OCI-M2 (cell line): ENCODE measurements around the gene CHN2.

Experiments used
- DNase-seq: peaks from one replicate; lab custom pipeline; 2025; ENCODE audit not compliant: unreplicated experiment; lab: John Stamatoyannopoulos, UW

The CHN2 gene

DNA sequence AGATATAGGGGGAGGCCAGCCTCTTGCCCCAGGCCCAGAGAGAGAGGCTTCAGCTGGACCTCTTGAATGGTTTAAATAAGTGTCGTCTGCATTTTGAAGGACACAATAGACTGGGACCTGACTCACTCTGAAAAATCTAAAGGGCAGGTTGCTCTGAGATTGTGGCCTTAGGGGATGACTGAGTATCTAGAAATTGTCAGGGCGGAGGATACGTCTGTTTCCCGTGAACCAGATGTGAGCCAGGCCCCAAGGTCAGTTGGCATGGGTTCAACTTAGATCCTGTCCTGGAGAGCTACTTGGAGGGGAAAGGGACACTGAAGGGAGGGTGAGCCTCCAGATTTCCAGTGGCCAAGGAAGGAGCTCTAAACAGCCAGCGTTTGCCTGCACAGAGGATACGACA is 110.2 kb downstream of the CHN2 start:
- no peak for DNase-seq

DNA sequence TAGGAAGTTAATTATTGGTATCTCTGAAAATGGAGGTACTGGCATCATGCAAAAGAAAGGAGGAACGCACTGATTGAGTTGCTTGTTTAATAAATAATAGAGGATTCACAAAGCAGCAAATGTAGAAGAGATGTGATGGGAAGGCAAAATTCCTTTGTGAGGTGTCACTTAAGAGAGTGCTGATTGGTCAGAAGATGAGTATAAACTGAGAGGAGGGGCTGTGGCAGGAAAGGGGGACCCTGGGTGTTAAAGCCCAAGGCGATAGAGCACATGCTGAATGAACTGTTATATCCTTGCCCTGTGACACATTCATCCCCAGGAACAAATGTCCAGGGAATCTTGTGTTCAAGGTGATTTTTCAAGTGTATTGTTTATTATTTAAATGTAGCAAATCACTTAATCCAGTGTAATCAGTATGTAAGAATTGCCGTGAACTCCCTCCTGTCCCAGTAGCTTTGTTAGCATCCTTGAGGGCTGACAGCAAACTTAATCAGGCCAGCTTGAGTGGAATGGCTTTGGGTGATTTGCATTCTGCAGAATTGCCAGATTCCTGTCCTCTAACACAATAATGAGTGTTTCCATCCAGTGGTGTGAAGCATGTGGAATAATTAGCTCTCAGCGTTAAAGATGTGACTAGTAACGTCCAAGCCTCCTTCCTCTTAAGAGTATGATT is 111.9 kb downstream of the CHN2 start:
- no peak for DNase-seq

DNA sequence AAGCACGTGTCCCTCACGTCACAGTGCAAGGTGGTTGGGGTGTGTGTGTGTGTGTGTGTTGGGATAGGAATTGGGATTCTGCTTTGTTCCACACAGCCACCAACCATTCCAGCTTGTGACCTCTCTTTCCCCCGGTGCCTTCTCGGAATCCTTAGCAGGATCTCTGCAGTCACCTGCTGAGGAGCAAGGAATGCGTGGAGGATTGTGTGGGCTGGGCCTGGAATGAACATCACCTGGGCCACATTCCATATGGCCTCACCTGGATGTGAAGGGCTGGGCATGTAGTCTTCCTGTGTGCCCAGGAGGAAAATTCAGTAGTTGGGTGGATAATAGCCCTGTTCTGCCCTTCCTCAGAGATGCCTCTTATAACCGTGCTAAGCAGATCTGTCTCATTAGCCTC is 113.8 kb downstream of the CHN2 start:
- no peak for DNase-seq

DNA sequence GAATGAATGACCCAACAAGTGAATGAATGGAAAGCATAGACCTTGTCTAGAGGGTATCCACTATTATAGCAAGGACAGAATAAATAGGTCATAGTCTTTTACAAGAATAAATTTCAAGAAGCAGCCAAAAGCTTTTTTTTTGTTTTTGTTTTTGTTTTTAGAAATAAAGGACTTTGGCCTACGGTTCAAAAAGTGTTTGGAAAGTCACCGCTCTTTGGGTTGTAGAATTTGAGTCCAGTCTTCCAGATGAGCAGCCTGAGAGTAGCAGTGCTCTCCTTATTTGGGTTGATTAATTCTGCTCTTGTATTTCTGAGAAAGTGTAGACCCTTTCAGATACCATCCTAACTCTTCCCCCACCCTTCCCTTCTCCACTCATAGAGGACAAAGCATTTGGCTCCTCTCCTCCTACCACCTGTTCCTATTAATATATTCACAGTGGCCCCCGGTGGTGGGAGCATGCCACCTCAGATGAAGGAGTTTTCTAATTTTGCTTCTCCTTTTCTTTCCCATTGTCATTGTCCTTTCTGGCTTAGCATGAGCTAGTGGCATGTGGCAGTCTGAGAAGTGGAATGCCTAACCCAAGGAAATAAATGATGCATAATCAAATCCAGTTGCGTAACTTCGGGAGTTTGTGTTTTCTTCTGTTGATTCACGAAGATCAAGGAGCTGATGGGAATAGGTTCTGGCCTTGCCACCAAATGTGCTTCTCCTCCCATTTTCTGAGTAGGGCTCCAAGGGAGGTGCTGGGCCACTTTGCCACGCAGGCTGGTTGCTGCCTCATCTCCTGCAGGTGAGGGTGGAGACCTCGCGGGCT is 114.7 kb downstream of the CHN2 start:
- DNase-seq, result no peak

DNA sequence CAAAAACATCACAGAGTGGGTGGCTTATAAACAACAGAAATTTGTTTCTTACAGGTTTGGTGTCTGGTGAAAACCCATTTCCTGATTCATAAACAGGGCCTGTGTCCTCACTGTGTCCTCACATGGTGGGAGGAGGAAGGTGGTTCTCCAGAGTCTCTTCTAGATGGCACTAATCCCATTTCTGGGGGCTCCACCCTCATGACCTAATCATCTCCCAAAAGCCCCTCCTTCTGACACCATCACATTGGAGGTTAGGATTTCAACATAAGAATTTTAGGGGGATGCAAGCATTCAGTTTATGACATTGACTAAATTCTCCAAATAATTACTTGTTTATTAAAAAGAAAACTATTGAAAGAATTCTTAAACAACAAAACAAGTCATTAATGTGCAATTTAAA is 116.0 kb downstream of the CHN2 start:
- no peak for DNase-seq

DNA sequence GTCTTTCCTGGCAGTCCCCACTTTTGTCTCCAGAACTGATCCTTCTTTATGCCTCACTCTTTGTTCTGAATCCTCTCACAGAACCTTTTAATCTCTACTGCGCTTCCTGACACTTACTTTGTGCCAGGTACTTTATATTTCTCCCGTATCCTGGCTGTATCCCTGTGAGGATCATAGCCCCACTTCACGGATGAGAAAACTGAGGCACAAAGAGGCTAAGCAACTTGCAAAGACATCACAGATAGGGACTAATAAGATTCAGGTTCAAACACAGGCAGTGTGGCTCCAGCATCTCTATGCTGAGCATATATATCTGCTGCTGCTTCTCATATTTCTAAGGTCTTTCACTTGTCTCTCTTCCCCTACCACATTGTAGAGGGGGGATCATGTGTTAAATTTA is 116.7 kb downstream of the CHN2 start:
- no peak for DNase-seq

DNA sequence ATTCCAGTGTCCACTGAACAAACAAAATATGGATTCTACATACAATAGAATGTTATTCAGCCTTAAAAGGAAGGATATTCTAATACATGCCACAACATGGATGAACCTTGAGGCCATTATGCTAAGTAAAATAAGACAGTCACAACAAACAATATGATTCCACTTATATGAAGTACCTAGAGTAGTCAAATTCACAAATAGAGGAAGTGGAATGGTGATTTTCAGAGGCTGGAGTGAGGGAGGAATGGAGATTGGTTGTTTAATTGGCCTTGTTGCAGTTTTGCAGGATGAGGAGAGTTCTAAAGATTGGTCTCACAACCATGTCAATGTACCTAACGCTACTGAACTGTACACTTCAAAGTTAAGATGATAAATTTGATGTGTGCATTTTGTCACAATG is 119.6 kb downstream of the CHN2 start:
- DNase-seq, result no peak

DNA sequence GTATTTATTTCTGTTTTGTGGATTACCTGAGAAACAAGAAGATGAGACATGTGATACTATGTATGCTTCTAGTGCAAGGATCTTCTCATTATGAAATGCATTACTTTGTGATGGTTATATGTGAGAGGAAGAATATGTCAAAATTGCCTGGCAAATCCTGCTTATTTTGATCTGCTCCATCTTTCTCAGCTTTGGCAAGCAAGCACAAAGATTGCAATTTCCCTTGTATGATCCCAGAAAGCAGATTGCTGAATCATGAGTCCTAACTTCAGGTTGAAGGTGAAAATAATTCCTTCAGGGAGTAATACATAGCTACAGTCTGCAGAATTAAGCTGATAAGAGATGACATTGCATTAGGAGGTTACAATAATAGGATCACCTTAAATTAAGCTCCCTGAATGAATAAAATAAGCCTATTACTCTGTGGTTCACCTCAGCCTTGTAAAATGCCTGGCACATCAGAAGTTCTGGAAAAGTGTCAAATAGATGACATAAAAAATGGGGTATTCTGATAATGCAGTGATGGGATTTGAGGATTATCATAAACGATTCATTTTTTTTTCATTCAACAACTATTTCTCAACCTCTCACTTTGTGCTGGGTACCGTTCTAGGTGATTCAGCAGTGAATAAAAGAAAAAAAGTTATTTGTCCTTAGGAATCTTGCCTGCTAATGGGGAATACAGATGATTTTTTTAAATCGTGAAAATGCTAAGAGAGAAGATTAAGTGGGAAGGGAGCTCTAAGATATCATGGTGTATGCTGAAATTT is 120.7 kb downstream of the CHN2 start:
- DNase-seq, result no peak

DNA sequence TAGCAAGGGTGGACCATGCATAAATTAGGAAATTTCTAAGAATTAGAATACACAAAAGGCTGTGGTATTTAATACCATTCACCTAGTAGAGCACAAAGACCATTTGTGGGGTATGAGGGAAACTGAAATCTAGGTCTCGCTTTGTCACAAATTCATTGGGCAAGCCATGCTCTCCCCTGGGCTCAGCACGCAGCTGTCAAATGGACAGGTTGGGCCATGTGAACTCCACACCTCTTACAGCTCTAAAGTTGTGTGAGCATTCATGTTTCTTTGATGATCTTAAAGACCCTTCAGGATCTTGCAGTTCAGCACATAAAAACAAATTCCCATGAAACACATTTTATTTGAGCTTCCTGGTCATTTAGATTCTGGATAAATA is 121.3 kb downstream of the CHN2 start:
- no peak for DNase-seq

DNA sequence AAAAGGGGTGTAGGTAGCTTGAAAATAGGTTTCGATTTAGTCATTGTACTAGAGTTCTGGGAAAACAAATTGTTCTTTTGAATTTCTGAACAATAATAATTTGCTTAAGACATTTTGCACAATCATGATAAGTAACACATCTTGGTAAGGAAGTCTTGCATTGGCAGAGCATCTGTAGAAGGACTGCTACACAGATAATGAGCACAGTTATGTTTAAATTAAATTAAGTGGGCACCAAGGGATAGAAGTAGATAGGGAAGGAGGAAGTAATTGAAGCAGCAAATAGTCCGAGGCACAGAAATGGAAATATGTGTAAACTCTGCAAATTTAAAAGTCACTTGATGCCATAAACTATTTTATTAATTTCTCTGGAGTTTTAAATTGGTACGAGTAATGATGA is 122.4 kb downstream of the CHN2 start:
- no peak for DNase-seq

DNA sequence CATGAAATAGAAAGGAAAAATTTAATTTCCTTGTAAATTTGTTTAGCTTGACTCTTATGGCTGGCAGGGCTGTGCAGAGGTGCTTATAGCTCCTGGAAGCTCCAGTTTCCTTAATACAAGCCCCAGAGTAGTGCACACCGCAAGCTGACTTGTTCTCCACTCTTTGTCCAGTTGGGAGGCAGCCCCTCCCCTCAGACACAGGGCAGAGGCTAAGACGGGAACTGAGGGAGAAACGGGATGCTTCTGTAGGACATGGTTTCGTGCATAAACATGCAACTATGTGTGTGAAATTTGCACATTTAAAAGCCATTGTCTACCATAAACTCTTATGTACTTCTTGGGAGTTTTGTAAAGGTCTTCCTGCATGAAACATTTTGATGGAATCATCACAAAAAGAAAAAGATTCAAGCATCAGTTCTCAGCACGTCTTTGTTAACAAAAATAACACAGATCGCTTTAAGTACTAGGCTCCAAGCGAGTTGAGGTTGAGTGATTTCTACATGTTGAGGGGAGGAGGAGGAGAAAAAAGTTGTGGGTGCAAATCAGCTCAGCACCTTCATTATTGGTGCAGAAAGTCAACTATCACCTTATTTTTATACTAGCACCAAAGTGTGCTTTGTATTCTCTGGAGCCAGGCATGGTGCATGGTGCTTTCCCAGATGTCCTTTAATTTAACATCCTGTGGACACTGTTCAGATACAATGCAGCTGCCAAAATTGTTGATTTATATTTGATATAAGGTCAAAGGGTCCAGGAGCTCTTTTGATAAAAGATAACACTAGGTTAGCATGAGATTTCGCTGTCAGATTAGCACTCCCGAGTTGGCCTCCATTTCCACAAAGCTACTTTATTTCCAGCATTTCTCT is 124.5 kb downstream of the CHN2 start:
- DNase-seq, result no peak

DNA sequence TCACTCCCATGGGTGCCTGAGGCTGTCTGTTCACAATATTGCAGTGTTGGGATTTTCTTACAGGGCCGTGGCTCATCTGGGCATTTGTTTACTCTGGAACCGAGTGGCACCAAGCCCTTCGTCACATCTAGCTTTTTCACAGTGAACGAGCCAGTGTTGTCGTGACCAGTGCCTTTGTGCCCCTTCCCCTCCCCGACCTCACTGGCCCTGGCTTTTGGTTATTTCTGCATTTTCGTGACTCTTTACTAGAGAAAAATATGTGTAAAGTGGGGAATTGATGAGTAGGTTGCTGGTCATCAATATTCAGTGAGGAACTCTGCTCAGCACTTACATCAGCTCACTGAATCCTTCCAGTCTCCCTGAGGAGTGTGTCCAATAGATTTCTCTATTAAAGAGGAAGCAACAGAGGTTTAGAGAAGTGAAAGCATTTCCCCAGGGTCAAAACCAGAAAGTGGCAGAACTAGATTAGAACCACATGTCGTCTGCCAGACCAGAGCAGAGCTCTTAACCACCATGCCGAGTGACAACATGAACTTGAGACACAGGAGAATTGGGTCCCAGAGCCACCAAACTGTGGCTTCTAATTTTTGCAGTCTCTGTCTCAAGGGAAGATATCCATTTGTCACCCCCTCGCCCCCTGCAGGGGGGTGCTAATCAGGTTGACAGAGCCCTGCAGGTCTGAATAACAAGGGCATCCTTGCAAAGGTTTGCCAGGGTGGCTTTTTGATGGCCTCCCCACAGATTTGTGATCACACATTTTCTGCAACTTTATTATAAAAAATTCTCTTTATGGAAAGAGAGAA is 125.3 kb downstream of the CHN2 start:
- DNase-seq, result peak; percentile 25

DNA sequence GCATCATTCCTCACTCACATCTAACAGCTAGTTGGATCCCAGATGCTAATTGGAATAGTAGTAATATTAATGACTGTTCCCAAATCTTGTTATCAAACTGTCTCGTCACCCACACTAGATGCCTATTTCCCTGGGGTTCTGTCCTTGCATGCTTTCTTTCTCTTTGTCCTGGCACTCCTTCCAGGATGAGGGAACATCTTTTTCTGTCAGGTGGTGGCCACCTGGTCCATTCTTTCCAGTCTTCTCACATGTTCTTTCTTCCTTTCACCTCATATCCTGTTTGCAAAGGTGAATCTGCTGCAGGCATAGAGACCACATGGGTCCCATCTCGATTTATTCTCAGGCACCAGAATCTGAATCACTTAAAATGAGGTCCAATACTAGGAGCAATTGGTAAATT is 126.0 kb downstream of the CHN2 start:
- no peak for DNase-seq

DNA sequence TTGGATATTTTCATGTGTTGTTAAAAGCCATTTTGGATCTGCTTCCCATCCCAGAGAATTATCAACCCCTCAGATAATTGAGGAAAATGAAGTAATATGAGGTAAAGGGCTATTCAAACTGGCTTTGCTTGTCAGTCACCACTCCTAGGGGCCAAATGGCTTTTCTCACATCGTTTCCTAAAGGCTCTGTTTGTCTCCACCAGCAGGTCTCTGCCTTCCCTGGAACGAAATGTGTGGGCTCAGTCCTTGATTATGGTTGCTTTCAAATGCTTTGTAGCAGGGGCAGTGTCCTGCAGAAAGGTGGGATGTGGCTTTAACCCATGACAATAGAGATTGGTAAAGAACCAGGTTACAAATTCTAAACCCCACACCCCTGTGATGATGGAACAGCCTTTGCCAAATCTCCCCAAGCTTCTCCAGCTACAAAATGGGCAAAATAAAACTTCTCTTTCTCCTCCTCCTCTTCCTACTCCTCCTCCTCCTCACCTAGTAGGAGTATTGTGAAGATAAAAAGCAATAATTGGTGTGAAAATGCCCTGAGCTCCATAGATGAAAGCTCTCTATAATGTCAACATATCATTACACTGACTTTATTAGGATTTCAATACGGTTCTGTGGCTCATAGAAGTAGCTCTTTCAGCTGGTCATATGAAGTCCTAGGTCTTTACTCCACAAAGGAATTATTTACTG is 127.6 kb downstream of the CHN2 start:
- no peak for DNase-seq

DNA sequence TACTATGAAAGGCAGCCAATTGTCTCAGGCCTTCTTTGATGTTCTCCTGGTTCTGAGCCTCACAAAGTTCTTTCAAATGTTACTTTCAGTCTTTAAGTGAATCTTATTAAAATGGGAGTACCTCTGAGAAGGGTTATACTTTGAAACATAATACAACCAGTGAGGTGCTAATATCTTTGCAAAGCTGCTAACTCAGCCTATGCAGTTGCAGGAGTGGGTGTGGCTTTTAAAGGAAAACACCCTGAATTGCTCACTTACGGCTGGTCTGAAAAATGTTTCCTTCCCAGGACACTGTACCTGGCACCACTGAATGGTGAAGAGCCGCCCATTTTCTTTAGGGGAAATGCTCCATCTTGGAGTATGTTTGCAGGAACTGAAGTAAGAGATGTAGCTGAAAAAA is 130.9 kb downstream of the CHN2 start:
- DNase-seq, result no peak

DNA sequence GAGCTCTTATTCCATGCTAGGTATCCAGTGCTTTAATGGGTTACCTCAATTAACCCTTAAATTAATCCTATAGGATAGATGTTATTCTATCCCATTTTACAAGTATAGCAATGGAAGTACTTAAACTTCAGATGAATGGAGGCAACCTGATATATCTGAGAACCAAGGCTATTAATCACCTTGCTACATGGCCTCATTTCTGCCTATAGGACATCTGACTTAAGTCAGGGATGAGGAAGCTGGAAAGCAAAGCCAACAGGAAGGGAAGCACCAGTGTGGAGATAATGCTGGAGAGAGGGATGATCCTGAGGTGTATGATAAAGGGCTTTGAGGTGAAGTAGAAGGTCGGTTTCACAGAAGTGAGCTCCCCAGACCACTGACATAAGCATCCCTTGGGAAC is 132.3 kb downstream of the CHN2 start:
- DNase-seq, result no peak

DNA sequence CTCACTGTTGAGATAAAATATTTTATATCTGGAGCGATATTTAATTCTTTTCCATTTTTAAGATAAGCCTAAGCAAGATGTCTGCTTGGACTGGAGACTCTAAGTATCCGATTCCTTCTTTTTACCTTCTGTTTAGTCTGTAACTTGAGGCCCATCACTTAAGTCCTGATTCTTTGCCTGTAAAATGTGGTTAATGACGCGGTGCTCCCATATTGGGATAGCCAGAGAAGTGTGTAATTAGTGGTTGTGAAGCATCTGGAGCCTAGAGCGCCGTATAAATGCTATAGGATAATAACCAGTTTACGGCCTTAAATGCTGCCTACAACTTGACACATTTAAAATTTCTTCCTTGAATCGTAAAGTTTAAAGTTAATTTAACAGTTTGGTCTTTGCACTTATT is 132.9 kb downstream of the CHN2 start:
- no peak for DNase-seq

DNA sequence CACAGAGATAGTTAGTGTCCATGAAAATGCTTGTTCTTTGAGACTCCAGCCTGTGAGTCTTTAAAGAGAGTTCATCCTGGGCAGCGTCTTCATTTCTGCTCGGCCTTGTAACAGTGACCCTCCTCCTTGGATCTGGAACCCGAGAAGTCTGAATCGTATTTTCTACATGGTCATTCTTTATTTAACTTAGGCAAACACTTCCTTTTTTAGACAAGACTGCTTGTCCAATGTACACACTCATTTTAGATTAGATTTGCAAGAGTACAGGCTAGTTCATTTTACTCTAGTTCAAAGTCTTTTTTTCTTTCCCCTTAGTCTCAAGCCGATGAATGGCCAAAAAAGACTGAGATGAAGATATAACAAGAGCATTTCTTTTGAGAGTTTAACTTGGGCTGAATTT is 133.5 kb downstream of the CHN2 start:
- DNase-seq, result no peak

DNA sequence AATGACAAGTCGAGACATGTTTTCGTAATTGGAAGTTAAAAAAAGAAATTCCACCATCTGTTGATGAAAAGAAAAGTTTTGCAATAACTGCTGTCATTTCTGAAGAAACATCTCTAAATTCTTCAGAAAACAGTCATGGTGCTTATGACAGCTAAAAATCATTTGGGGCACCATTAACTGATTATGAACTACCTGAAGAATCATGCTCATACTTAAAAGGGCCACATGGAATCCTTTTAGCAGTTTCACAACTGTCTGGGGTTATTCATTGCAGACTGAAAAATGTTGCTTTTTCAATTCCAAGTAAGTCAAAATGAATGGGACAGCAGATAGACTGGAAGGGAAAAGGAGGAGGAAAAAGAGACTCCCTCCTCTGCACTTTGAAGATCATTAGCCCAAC is 134.2 kb downstream of the CHN2 start:
- DNase-seq, result no peak

DNA sequence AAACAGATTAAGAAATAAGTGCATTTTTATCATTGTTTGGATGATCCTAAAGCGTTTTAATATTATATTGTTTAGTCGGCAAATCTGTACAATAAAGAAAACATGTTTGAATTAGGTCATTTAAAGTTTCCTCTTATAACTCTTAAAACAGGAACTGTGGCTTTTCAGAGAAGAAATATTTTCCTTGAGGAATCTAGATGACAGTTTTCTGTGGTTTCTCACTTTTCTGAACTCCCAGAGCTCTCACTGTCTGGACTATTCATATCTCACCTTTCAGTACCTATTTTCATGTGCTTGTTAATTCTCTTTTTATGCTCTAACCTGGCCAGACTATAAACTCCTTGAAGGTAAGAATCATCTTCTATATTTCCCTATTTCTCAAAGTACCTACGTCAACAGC is 135.1 kb downstream of the CHN2 start:
- no peak for DNase-seq
